Esophagus mucosa (tissue), 1 donor: ENCODE measurements around the gene GLP2R. TPM values are rescaled to one million over a fixed set of nuclear protein-coding genes. Genes with fewer than 3 reads are reported as not detected.
A peak's percentile ranks its signal among the peaks of the same experiment; 100 is the strongest.
"Not testable (repeated sequence)": the region's sequence is repeated elsewhere in the genome, so short reads cannot be mapped to it uniquely, and the experiment has no call there.

Experiments used
- ATAC-seq: fragments of 200-7000 bp; cut with Tn5 transposase; one replicate; pipeline ENCODE4 v1.9.1; 2020
- total RNA-seq: library from RNA; stranded (reverse); gene quantifications from one replicate; pipeline ENCODE4 v1.2.4, GENCODE V29; 2023
- donor health status: DM: yes; HTN: yes; CAD: no.

Gene GLP2R
- total RNA-seq, 1 donor from 2014 or later: not detected

GRCh38 chr17:9900044-9900594, 74.4 kb downstream of the GLP2R start:
- no peak for ATAC-seq

DNA sequence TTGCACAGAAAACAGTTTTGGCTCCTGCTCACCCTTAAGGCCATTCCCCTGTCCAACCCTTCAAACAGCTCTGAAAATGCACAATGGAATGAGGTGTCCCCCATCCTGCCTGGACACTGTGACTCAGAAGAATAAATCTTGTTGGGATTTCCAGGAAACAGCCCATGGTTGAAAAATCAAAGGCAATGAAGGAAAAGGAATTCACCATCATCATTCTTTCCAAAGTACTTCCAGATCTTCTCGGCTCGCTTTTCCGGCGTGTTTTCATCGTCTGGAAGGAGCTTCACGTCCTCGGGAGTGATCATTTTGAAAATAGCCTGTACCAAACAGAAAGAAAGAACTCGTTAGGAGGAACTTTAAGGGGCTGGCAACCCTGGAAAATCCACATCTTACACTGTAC, 75.1 kb downstream of the GLP2R start:
- no peak for ATAC-seq

DNA sequence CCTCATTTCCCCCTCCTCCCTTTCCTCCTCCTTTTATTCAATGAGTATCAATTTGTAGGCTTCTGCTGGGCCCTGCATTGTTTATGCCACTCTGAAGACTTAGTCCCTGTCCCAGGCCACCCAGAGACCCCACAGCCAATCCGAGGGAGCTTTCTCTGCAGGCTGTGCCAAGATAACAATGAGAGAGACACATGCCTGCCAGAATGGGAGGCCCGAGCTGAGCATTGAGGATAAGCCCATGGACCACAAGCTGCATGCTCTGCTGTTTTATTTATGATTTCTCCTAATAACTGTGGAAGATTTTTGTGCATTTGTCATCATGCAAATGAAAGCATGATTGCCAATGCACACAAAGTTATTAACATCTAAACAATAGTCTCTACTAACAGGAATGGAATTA, 76.4 kb downstream of the GLP2R start:
- ATAC-seq: no peak

- ATAC-seq: no peak
These were observed 78.8 kb downstream of the GLP2R start for GRCh38 chr17:9904277-9905077.

- ATAC-seq: no peak
These were observed 79.3 kb downstream of the GLP2R start, which contains the start of gene RCVRN for GRCh38 chr17:9905078-9905415. RCVRN (minus strand) TSS chr17:9905271; CDS start chr17:9905180, 91 bp downstream.

- ATAC-seq: peak; percentile 38
These were observed 80.2 kb downstream of the GLP2R start for GRCh38 chr17:9905902-9906301.

GRCh38 chr17:9906616-9907015, 80.9 kb downstream of the GLP2R start:
- ATAC-seq: no peak

- ATAC-seq: no peak
These were observed 81.4 kb downstream of the GLP2R start for GRCh38 chr17:9907131-9907530.

- ATAC-seq: no peak
These were observed 82.3 kb downstream of the GLP2R start for GRCh38 chr17:9907883-9908648.

DNA sequence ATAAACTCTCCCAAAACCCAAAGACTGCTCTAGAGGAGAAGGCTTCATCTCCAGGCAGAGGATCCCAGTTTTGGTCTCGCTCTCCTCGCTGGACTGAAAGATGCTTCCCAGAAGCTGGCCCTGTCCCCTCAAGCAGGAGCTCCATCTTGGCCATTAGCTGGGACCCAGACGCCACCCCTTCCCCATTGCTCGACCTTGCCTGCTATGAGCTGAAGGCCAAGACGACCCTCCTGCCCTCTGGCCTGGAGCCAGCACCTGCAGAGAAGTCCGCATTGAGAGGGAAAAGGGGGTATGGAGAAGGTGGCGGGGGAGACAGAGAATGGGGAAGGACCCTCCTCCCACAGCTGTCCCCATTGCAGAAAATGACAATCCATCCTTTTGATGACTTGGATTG, 82.9 kb downstream of the GLP2R start:
- no peak for ATAC-seq

DNA sequence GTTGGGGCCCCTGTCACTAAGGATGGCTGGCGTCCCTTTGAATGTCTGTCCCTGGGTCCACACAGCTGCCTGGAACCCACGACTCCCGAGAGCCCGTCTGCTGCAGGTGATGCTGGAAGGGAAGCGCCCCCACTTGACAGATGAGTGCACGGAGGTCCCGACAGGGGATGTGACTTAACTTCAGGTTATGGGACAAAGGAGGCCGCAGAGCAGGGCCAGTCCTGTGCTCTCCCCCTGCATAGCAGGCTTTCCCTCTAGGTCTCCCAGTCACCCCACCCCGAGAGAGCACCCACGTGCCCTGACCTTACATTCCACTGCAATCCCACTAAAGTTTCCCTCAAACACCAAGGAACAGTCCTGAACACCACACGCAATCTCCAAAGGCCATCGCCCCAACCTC, 85.4 kb downstream of the GLP2R start:
- no peak for ATAC-seq

DNA sequence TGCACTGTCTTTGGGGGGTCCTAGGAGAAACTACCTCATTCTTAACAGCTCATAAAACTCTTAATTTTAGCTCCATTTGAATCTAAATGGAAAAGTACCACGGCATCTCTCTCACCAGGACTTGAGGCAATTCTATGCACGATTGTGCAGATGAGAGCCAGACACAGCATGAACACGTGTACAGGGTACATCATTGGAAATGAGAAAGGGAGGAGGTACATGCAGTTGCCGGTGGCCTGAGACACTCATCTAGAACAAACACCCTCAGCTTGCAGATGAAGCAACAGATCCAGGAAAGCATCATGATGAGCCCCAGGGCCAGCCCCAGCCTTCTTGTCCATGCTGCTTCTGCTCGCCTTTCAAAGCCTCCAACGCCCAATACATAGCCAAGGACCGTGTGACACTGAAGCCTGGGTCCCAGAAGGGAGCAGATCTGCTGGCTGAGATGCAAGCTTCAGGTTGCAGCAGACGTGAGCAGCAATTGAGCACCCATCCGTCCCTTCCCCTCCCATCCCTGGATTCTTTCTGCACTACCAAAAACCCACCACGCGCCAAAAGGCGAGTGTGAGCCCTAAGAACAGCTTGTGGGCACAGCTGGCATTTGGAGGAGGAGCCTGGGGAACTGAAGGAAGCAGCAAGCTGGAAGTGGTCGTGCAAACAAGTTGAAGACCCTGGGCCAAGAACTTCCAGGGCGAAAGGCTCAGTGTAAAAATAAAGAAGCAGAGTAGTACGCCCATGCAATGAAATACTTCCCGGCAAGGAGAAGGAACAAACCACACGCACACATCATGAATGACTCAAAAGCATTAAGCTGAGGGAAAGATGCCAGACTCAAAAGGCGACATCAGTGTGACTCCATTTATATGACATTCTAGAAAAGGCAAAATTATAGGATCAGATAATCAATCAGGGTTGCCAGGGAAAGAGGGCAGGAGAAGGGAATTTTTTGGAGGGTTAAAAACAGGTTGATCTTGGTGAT, 86.7 kb downstream of the GLP2R start:
- ATAC-seq: no peak

- no peak for ATAC-seq
These were observed 87.8 kb downstream of the GLP2R start for GRCh38 chr17:9913476-9913875.

- no peak for ATAC-seq
These were observed 90.4 kb downstream of the GLP2R start for GRCh38 chr17:9916108-9916507.

- ATAC-seq: no peak
These were observed 91.4 kb downstream of the GLP2R start for GRCh38 chr17:9917131-9917530.

- no peak for ATAC-seq
These were observed 92.1 kb downstream of the GLP2R start for GRCh38 chr17:9917801-9918200.

- no peak for ATAC-seq
These were observed 92.6 kb downstream of the GLP2R start for GRCh38 chr17:9918352-9918751.

- ATAC-seq: no peak
These were observed 93.2 kb downstream of the GLP2R start for GRCh38 chr17:9918804-9919352.

- not testable (repeated sequence) for ATAC-seq
These were observed 95.5 kb downstream of the GLP2R start for GRCh38 chr17:9921216-9921615.

- ATAC-seq: no peak
These were observed 96.5 kb downstream of the GLP2R start for GRCh38 chr17:9922012-9922848.

DNA sequence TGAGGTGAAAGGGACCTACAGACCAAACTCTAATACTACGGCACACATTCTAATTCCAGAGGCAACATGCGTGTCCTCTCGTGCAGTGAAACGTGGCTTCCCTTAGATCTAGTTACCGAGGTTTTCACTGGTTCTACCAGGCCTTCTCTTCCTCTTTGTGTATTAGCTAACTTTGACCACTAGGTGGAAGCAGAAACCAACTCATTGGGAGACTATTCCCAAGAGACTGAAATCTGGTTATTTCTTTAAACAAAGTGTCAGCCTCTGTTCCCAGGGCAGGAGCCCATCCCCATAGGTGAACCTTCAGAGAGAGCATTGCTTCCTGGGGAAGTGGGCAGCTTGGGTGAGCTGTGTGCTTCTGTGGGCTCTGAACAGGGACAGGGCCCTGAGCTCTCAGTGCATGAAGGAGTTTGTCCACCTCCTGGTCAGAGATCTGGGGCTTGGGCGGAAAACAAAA, 99.0 kb downstream of the GLP2R start:
- ATAC-seq: peak; percentile 75
